MCF 10A (cell line): ENCODE measurements around the gene INTS3. TPM values are rescaled to one million over a fixed set of nuclear protein-coding genes. Genes with fewer than 3 reads are reported as not detected.

ENCODE experiments used
- BruUV-seq: library from RNA; stranded (reverse); fragments of 400-500 nt; replicated peaks from 2 replicates; lab custom pipeline; 2021; lab: Mats Ljungman, UMichigan
- CTCF ChIA-PET: fragments of 300-600 bp; sonication (Branson Sonifier 250); formaldehyde crosslinking; extraction: SDS; loops from one replicate; lab custom pipeline; 2021; ENCODE audit warnings: antibody characterized with exemption, inconsistent platforms; lab: Yijun Ruan, JAX
- POLR2A ChIA-PET: fragments of 300-600, 350-650 bp; sonication (Branson Sonifier 250); formaldehyde crosslinking; extraction: SDS; loops from one replicate; lab custom pipeline; 2020; ENCODE audit warnings: antibody characterized with exemption, inconsistent platforms; lab: Yijun Ruan, JAX
- DNase-seq: peaks from one replicate; pipeline ENCODE4 v3.0.0-alpha.2; 2018; ENCODE audit not compliant: unreplicated experiment
- H3K27ac Mint-ChIP-seq: one replicate; pipeline ENCODE4 v1.8.0; 2022; ENCODE audit warnings: mild to moderate bottlenecking, low read depth, mixed read lengths; ENCODE audit not compliant: unreplicated experiment
- H3K27me3 Mint-ChIP-seq: one replicate; pipeline ENCODE4 v1.8.0; 2022; ENCODE audit warnings: mixed read lengths; ENCODE audit not compliant: insufficient read depth, unreplicated experiment
- H3K36me3 Mint-ChIP-seq: one replicate; pipeline ENCODE4 v1.8.0; 2022; ENCODE audit warnings: mild to moderate bottlenecking, moderate library complexity, mixed read lengths; ENCODE audit not compliant: insufficient read depth, unreplicated experiment
- H3K4me1 Mint-ChIP-seq: one replicate; pipeline ENCODE4 v1.8.0; 2022; ENCODE audit warnings: mixed read lengths; ENCODE audit not compliant: insufficient read depth, unreplicated experiment
- H3K4me3 Mint-ChIP-seq: one replicate; pipeline ENCODE4 v1.8.0; 2022; ENCODE audit warnings: mild to moderate bottlenecking, moderate library complexity, mixed read lengths; ENCODE audit not compliant: unreplicated experiment
- H3K9me3 Mint-ChIP-seq: one replicate; pipeline ENCODE4 v1.8.0; 2022; ENCODE audit warnings: mixed read lengths; ENCODE audit not compliant: unreplicated experiment
- intact Hi-C: fragments of 100-400 bp; cut with micrococcal nuclease; formaldehyde crosslinking; loops from 2 replicates; pipeline ENCODE4 v1.14.1; 2022
- total RNA-seq: library from RNA; stranded (reverse); gene quantifications from 2 replicates; pipeline ENCODE4 v1.2.3, GENCODE V29; 2022
- TF ChIP-seq, protein P1 (sequence below): fragments of 200-600 bp; IDR thresholded peaks from one replicate; pipeline ENCODE4 v1.8.0; 2022; ENCODE audit warnings: antibody characterized with exemption, mild to moderate bottlenecking; ENCODE audit not compliant: unreplicated experiment

Gene INTS3
- total RNA-seq, 1 experiment from 2014 or later, result 68.7 TPM

- no peaks in the 10 kb centered on the region for H3K9me3 Mint-ChIP-seq
- H3K4me1 Mint-ChIP-seq, result peaks cover 23% of the 10 kb centered on the region
- TF ChIP-seq, protein P1, sequence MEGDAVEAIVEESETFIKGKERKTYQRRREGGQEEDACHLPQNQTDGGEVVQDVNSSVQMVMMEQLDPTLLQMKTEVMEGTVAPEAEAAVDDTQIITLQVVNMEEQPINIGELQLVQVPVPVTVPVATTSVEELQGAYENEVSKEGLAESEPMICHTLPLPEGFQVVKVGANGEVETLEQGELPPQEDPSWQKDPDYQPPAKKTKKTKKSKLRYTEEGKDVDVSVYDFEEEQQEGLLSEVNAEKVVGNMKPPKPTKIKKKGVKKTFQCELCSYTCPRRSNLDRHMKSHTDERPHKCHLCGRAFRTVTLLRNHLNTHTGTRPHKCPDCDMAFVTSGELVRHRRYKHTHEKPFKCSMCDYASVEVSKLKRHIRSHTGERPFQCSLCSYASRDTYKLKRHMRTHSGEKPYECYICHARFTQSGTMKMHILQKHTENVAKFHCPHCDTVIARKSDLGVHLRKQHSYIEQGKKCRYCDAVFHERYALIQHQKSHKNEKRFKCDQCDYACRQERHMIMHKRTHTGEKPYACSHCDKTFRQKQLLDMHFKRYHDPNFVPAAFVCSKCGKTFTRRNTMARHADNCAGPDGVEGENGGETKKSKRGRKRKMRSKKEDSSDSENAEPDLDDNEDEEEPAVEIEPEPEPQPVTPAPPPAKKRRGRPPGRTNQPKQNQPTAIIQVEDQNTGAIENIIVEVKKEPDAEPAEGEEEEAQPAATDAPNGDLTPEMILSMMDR, result no peak
- H3K4me3 Mint-ChIP-seq, result no peak overlapping the region
- POLR2A ChIA-PET, result interaction anchor here (1.0 kb wide), 1 partner anchor 36 kb away, joined by 5 read pairs; no protein-coding TSS in a partner anchor
- peaks cover 27% of the 10 kb centered on the region for H3K36me3 Mint-ChIP-seq
- no peaks in the 10 kb centered on the region for H3K27me3 Mint-ChIP-seq
- DNase-seq, result no peak
- CTCF ChIA-PET, result interaction anchor here (0.6 to 3.1 kb wide), 7 partner anchors 9 to 1752 kb away, joined by 3 to 21 read pairs (median 4); partner anchors contain the start of gene RAB13
- BruUV-seq, result no TSS peak
- intact Hi-C loops, result no loop called here
- H3K27ac Mint-ChIP-seq, result no peak overlapping the region
Observed at GRCh38 chr1:153733970-153734369, 6.1 kb downstream of the INTS3 start.

- peaks cover 32% of the 10 kb centered on the region for H3K36me3 Mint-ChIP-seq
- no peak overlapping the region for H3K4me3 Mint-ChIP-seq
- BruUV-seq, result no TSS peak
- peaks cover 19% of the 10 kb centered on the region for H3K4me1 Mint-ChIP-seq
- H3K9me3 Mint-ChIP-seq, result no peaks in the 10 kb centered on the region
- DNase-seq, result no peak
- no peaks in the 10 kb centered on the region for H3K27me3 Mint-ChIP-seq
- TF ChIP-seq, protein P1, result no peak
- ChIA-PET CTCF (interaction anchor here (0.6 to 3.1 kb wide), 7 partner anchors 14 to 1752 kb away, joined by 3 to 21 read pairs (median 4); partner anchors contain the start of gene RAB13), POLR2A (interaction anchor here (0.6 to 1.0 kb wide), 3 partner anchors 36 to 351 kb away, joined by 3 to 5 read pairs (median 3); no protein-coding TSS in a partner anchor)
- no peak overlapping the region for H3K27ac Mint-ChIP-seq
- intact Hi-C loops, result no loop called here
Observed at GRCh38 chr1:153734396-153735089, 6.7 kb downstream of the INTS3 start.

- Mint-ChIP-seq H3K27me3 (no peaks in the 10 kb centered on the region), H3K27ac (no peak overlapping the region), H3K36me3 (peaks cover 38% of the 10 kb centered on the region), H3K4me3 (no peak overlapping the region), H3K9me3 (no peaks in the 10 kb centered on the region), H3K4me1 (peaks cover 16% of the 10 kb centered on the region)
- intact Hi-C loops, result no loop called here
- CTCF ChIA-PET, result interaction anchor here (0.9 to 3.1 kb wide), 5 partner anchors 13 to 251 kb away, joined by 3 to 21 read pairs (median 5); partner anchors contain the start of gene RAB13
- BruUV-seq, result no TSS peak
- POLR2A ChIA-PET, result interaction anchor here (0.6 to 1.2 kb wide), 3 partner anchors 64 to 351 kb away, joined by 3 read pairs; no protein-coding TSS in a partner anchor
- TF ChIP-seq, protein P1, result no peak
- no peak for DNase-seq
Observed at GRCh38 chr1:153735090-153735420, 7.2 kb downstream of the INTS3 start.

- Mint-ChIP-seq H3K4me1 (peaks cover 22% of the 10 kb centered on the region), H3K27me3 (no peaks in the 10 kb centered on the region), H3K27ac (peak overlapping the region; percentile 41), H3K4me3 (no peak overlapping the region), H3K36me3 (peaks cover 82% of the 10 kb centered on the region), H3K9me3 (no peaks in the 10 kb centered on the region)
- TF ChIP-seq, protein P1, result no peak
- intact Hi-C loops, result no loop called here
- no TSS peak for BruUV-seq
- no peak for DNase-seq
- ChIA-PET POLR2A (interaction anchor here (0.8 to 1.2 kb wide), 4 partner anchors 14 to 248 kb away, joined by 4 to 6 read pairs (median 4); partner anchors contain the start of genes INTS3, RPS27 and SLC27A3), CTCF (interaction anchor here (0.9 to 17.6 kb wide), 5 partner anchors 9 to 170 kb away, joined by 3 to 273 read pairs (median 5); partner anchors contain the start of genes ILF2 and NPR1)
Observed at GRCh38 chr1:153741986-153742385, 14.1 kb downstream of the INTS3 start.
